Thyroid gland (tissue), 4 donors: ENCODE results near the gene ARMC9.

ENCODE experiments used
- POLR2A ChIP-seq, 2 donors: fragments of 450-650 bp; IDR thresholded peaks; one replicate each; pipeline ENCODE4 v1.6.1; 2017; ENCODE audit warnings: antibody characterized with exemption in 2 of 2, mild to moderate bottlenecking in 2 of 2, moderate library complexity in 1 of 2
- TF ChIP-seq, protein P1 (sequence below), 6 experiments: fragments of 200-600 bp in 3 of 6; fragments of 450-650 bp in 3 of 6; sonication (generic) in 3 of 6; IDR thresholded peaks; one replicate each; pipeline ENCODE4 v1.5.1; 2016 to 2019; ENCODE audit warnings: antibody characterized with exemption in 6 of 6, mild to moderate bottlenecking in 2 of 6, inconsistent platforms in 1 of 6, moderate library complexity in 1 of 6

DNA sequence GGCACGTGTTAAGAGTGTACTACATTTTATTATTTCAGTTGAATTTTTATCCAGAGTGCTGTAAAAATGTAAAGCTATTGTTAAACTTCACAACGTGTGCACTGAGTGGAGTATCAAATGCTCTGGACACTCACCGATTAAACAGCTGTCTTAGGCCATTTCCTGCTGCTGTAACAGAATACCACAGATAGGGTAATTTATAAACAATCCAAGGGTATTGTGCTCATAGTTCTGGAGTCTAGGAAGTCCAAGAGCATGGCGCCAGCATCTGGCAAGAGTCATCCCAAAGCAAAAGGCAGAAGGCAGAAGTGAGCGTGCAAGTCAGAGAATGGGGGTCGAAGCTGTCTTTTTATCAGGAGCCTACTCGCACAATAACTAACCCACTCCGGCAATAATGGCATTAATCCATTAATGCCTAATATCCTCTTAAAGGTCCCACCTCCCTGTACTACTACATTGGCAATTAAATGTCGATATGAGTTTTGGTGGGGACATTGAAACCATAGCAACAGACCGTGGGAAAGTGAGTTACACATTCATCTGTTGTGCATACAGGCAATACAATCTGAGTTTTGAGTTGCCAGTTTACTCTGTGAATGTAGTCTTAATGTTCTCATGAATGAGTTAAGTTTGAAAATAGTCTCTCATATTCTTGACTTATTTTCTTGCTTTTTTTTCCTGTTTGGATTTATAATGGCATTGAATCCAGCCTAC, 64.8 kb downstream of the ARMC9 start:
- TF ChIP-seq, protein P1, sequence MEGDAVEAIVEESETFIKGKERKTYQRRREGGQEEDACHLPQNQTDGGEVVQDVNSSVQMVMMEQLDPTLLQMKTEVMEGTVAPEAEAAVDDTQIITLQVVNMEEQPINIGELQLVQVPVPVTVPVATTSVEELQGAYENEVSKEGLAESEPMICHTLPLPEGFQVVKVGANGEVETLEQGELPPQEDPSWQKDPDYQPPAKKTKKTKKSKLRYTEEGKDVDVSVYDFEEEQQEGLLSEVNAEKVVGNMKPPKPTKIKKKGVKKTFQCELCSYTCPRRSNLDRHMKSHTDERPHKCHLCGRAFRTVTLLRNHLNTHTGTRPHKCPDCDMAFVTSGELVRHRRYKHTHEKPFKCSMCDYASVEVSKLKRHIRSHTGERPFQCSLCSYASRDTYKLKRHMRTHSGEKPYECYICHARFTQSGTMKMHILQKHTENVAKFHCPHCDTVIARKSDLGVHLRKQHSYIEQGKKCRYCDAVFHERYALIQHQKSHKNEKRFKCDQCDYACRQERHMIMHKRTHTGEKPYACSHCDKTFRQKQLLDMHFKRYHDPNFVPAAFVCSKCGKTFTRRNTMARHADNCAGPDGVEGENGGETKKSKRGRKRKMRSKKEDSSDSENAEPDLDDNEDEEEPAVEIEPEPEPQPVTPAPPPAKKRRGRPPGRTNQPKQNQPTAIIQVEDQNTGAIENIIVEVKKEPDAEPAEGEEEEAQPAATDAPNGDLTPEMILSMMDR (IDR thresholded peaks at IDR 0.05) = no peak
- no peak for TF ChIP-seq POLR2A (IDR thresholded peaks at IDR 0.05)
